ENCODE measurements around the gene ZMYND8.

- TF ChIP-seq CTCF (conservative IDR thresholded peaks at IDR 0.05; ENCODE audit: low read depth, low read length): no peak
- no peak for TF ChIP-seq EZH2 (IDR thresholded peaks at IDR 0.05; ENCODE audit: low read length, unreplicated experiment)
- no peak for TF ChIP-seq EZH2phosphoT487 (IDR thresholded peaks at IDR 0.05; ENCODE audit: borderline replicate concordance, low read length)
Observed at GRCh38 chr20:47222468-47223119, 133.9 kb downstream of the ZMYND8 start.
